Measurements from ENCODE around the gene ALKBH8. TPM values are rescaled to one million over a fixed set of nuclear protein-coding genes. Genes with fewer than 3 reads are reported as not detected.

ALKBH8 gene
- total RNA-seq, 1 experiment from 2014 or later, result 9.1 TPM

DNA sequence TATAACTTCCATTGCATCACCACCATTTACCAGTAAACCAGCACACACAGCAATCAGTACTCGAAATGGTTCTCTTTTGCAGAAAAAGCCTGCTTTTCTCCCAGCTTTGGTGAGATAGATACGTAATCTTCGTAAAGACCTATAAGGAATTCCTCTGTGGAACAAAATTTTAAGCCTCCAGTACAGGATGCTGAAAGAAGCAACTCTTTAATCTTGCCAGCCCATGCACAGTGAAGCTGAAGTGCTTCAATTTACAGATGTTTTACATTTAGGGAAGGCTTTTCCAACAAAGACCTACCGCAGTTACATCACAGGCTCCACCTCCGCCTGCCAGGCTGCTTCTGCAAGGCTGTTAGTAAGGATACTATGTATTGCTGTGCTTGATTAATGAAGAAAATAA, 27.3 kb upstream of the ALKBH8 start:
- no peak overlapping the region for H3K27ac ChIP-seq (ENCODE audit: low read length)
- intact Hi-C loops (cut with micrococcal nuclease; ENCODE audit: unreplicated experiment), result no loop called here
- ChIA-PET CTCF (no interaction called here), POLR2A (no interaction called here)
- peaks cover 11% of the 10 kb centered on the region; the same call in 1 of the 2 replicates for H3K27me3 ChIP-seq (ENCODE audit: control insufficient read depth, insufficient read depth, low read length)
- TF ChIP-seq, protein P1, sequence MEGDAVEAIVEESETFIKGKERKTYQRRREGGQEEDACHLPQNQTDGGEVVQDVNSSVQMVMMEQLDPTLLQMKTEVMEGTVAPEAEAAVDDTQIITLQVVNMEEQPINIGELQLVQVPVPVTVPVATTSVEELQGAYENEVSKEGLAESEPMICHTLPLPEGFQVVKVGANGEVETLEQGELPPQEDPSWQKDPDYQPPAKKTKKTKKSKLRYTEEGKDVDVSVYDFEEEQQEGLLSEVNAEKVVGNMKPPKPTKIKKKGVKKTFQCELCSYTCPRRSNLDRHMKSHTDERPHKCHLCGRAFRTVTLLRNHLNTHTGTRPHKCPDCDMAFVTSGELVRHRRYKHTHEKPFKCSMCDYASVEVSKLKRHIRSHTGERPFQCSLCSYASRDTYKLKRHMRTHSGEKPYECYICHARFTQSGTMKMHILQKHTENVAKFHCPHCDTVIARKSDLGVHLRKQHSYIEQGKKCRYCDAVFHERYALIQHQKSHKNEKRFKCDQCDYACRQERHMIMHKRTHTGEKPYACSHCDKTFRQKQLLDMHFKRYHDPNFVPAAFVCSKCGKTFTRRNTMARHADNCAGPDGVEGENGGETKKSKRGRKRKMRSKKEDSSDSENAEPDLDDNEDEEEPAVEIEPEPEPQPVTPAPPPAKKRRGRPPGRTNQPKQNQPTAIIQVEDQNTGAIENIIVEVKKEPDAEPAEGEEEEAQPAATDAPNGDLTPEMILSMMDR (IDR thresholded peaks at IDR 0.05), result no peak
- TF ChIP-seq, protein P2, sequence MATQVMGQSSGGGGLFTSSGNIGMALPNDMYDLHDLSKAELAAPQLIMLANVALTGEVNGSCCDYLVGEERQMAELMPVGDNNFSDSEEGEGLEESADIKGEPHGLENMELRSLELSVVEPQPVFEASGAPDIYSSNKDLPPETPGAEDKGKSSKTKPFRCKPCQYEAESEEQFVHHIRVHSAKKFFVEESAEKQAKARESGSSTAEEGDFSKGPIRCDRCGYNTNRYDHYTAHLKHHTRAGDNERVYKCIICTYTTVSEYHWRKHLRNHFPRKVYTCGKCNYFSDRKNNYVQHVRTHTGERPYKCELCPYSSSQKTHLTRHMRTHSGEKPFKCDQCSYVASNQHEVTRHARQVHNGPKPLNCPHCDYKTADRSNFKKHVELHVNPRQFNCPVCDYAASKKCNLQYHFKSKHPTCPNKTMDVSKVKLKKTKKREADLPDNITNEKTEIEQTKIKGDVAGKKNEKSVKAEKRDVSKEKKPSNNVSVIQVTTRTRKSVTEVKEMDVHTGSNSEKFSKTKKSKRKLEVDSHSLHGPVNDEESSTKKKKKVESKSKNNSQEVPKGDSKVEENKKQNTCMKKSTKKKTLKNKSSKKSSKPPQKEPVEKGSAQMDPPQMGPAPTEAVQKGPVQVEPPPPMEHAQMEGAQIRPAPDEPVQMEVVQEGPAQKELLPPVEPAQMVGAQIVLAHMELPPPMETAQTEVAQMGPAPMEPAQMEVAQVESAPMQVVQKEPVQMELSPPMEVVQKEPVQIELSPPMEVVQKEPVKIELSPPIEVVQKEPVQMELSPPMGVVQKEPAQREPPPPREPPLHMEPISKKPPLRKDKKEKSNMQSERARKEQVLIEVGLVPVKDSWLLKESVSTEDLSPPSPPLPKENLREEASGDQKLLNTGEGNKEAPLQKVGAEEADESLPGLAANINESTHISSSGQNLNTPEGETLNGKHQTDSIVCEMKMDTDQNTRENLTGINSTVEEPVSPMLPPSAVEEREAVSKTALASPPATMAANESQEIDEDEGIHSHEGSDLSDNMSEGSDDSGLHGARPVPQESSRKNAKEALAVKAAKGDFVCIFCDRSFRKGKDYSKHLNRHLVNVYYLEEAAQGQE (IDR thresholded peaks at IDR 0.05; ENCODE audit: insufficient read depth in 1 of 2, low read depth in 2 of 2, low read length in 1 of 2), result no peak
- TF ChIP-seq SIN3A (IDR thresholded peaks at IDR 0.05; ENCODE audit: borderline replicate concordance, insufficient read depth, low read depth, low read length), result no peak
- TF ChIP-seq TCF7L2 (IDR thresholded peaks at IDR 0.05; ENCODE audit: low read depth, low read length), result no peak
- no peak for TF ChIP-seq POLR2AphosphoS5 (IDR thresholded peaks at IDR 0.05; ENCODE audit: low read depth, low read length)
- H3K4me1 ChIP-seq (ENCODE audit: control insufficient read depth, insufficient read depth, low read length), result peaks cover 7% of the 10 kb centered on the region; the same call in 1 of the 2 replicates
- no TSS peak for BruUV-seq (replicated peaks)
- no peaks in the 10 kb centered on the region for H3K36me3 ChIP-seq (ENCODE audit: control insufficient read depth, insufficient read depth, low read length)
- ATAC-seq (no peak), DNase-seq (ENCODE audit: low read depth, low spot score) (no peak)
- in situ Hi-C loops (cut with HindIII; ENCODE audit: low pct_unique_long_range_greater_than_20kb, low sequenced_read_pairs), result no loop called here
- H3K9me3 ChIP-seq (ENCODE audit: control insufficient read depth, insufficient read depth, low read depth, low read length), result no peaks in the 10 kb centered on the region
- no peak overlapping the region for H3K4me3 ChIP-seq (ENCODE audit: low read depth in 2 of 2, low read length in 2 of 2)

DNA sequence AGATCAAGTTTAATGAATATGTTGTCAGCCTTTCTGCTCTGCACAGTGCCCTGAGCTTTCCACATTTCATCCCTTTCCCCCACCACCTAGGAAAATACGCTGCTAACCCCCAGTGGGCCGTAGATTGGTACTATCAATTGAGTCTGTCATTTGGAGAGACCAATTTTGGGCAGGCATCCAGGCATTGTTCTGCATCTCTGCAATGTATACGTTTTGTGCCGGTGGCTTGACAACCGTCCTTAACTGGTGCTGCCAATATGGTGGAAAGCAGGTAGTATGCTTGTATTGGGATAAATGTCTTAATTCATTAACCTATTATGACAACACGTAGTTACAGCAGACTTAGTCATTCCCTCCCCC, 26.7 kb upstream of the ALKBH8 start:
- CTCF ChIA-PET, result no interaction called here
- H3K4me1 ChIP-seq (ENCODE audit: control insufficient read depth, insufficient read depth, low read length), result peaks cover 7% of the 10 kb centered on the region; the same call in 1 of the 2 replicates
- POLR2A ChIA-PET, result interaction anchor here (0.6 kb wide), 1 partner anchor 127 kb away, joined by 5 read pairs; no protein-coding TSS in a partner anchor
- TF ChIP-seq, protein P1 (IDR thresholded peaks at IDR 0.05), result no peak
- TF ChIP-seq, protein P2 (IDR thresholded peaks at IDR 0.05; ENCODE audit: insufficient read depth in 1 of 2, low read depth in 2 of 2, low read length in 1 of 2), result no peak
- TF ChIP-seq TCF7L2 (IDR thresholded peaks at IDR 0.05; ENCODE audit: low read depth, low read length) (no peak), SIN3A (IDR thresholded peaks at IDR 0.05; ENCODE audit: borderline replicate concordance, insufficient read depth, low read depth, low read length) (no peak), POLR2AphosphoS5 (IDR thresholded peaks at IDR 0.05; ENCODE audit: low read depth, low read length) (no peak)
- ATAC-seq (no peak), DNase-seq (ENCODE audit: low read depth, low spot score) (no peak)
- peak overlapping the region in 1 of 2 experiments; percentile 58; a peak in 2 of 4 replicates for H3K4me3 ChIP-seq (ENCODE audit: low read depth in 2 of 2, low read length in 2 of 2)
- H3K36me3 ChIP-seq (ENCODE audit: control insufficient read depth, insufficient read depth, low read length), result no peaks in the 10 kb centered on the region
- H3K27me3 ChIP-seq (ENCODE audit: control insufficient read depth, insufficient read depth, low read length), result peaks cover 11% of the 10 kb centered on the region; the same call in 1 of the 2 replicates
- in situ Hi-C loops (cut with HindIII; ENCODE audit: low pct_unique_long_range_greater_than_20kb, low sequenced_read_pairs) (no loop called here), intact Hi-C loops (cut with micrococcal nuclease; ENCODE audit: unreplicated experiment) (no loop called here)
- no peak overlapping the region for H3K27ac ChIP-seq (ENCODE audit: low read length)
- no TSS peak for BruUV-seq (replicated peaks)
- no peaks in the 10 kb centered on the region for H3K9me3 ChIP-seq (ENCODE audit: control insufficient read depth, insufficient read depth, low read depth, low read length)

Measured in Panc1 (cell line).